Coronary artery (tissue), 2 donors: ENCODE measurements around the gene CLSTN3.
"Not testable (repeated sequence)": the region's sequence is repeated elsewhere in the genome, so short reads cannot be mapped to it uniquely, and the experiment has no call there.

Experiments
- DNase-seq: peaks from one replicate; pipeline ENCODE4 v3.0.0-alpha.2; 2017; ENCODE audit warnings: low spot score
- H3K27ac ChIP-seq, 2 donors: fragments of 200-600 bp; sonication (generic); one replicate each; pipeline ENCODE4 v1.5.1; 2016 to 2019
- H3K4me3 ChIP-seq: fragments of 200-600 bp; sonication (generic); 2 replicates; pipeline ENCODE4 v1.5.1; 2016; ENCODE audit warnings: mild to moderate bottlenecking, moderate library complexity
- CTCF ChIP-seq: fragments of 200-600 bp; sonication (generic); IDR thresholded peaks from one replicate; pipeline ENCODE4 v1.5.1; 2019; ENCODE audit warnings: antibody characterized with exemption

Gene CLSTN3

GRCh38 chr12:7180685-7181084 lies 50.5 kb downstream of the CLSTN3 start:
- H3K4me3 ChIP-seq: no peak overlapping the region
- no peak for TF ChIP-seq CTCF
- DNase-seq: no peak
- no peak overlapping the region for H3K27ac ChIP-seq

GRCh38 chr12:7186058-7186457 lies 55.9 kb downstream of the CLSTN3 start:
- H3K4me3 ChIP-seq, H3K27ac ChIP-seq, DNase-seq: not testable (repeated sequence)

GRCh38 chr12:7188562-7189397 lies 58.6 kb downstream of the CLSTN3 start:
- peak; percentile 81 for DNase-seq
- Histone ChIP-seq H3K4me3 (peak overlapping the region; percentile 85), H3K27ac (peak overlapping the region; percentile 88 to 94)
- peak; percentile 47 for TF ChIP-seq CTCF

GRCh38 chr12:7189398-7190267 lies 59.5 kb downstream of the CLSTN3 start, which contains the start of gene PEX5:
PEX5 (plus strand) TSS chr12:7189686; CDS start chr12:7190378, 692 bp downstream.
- TF ChIP-seq CTCF: no peak

GRCh38 chr12:7190268-7191055 lies 60.3 kb downstream of the CLSTN3 start:
- TF ChIP-seq CTCF: no peak
- DNase-seq: peak; percentile 76
- Histone ChIP-seq H3K4me3 (peak overlapping the region; percentile 85), H3K27ac (peak overlapping the region; percentile 88 to 94)

More at GRCh38 chr12:7189398-7190267, 59.5 kb downstream of the CLSTN3 start, which contains the start of gene PEX5:
- H3K4me3 ChIP-seq: peak within 1 kb of the TSS; percentile 85
- H3K27ac ChIP-seq: peak within 1 kb of the TSS; percentile 88 to 94
- DNase-seq: peak; percentile 90

- Histone ChIP-seq H3K27ac (no peak overlapping the region), H3K4me3 (no peak overlapping the region)
- no peak for TF ChIP-seq CTCF
- no peak for DNase-seq
Measured at GRCh38 chr12:7193674-7194073, 63.5 kb downstream of the CLSTN3 start.

- no peak for DNase-seq
- TF ChIP-seq CTCF: no peak
- H3K4me3 ChIP-seq: no peak overlapping the region
- H3K27ac ChIP-seq: no peak overlapping the region
Measured at GRCh38 chr12:7197841-7198240, 67.7 kb downstream of the CLSTN3 start.
